Stomach (tissue), 4 donors: ENCODE measurements around the gene HEXD.

Experiments
- EP300 ChIP-seq: sonication (generic); formaldehyde crosslinking; IDR thresholded peaks from one replicate; pipeline ENCODE4 v1.6.1; 2017; ENCODE audit warnings: antibody characterized with exemption
- POLR2A ChIP-seq, 4 donors: fragments of 450-650 bp; IDR thresholded peaks; one replicate each; pipeline ENCODE4 v1.6.1; 2016; ENCODE audit warnings: antibody characterized with exemption in 4 of 4, control low read depth in 2 of 4, mild to moderate bottlenecking in 1 of 4, moderate library complexity in 1 of 4
- TF ChIP-seq, protein P1 (sequence below), 7 experiments: fragments of 450-650 bp in 4 of 7; fragments of 200-600 bp in 3 of 7; sonication (generic) in 3 of 7; IDR thresholded peaks; one replicate each; pipeline ENCODE4 v1.5.1; 2016 to 2019; ENCODE audit warnings: antibody characterized with exemption in 7 of 7, control low read depth in 2 of 7, mild to moderate bottlenecking in 1 of 7

DNA sequence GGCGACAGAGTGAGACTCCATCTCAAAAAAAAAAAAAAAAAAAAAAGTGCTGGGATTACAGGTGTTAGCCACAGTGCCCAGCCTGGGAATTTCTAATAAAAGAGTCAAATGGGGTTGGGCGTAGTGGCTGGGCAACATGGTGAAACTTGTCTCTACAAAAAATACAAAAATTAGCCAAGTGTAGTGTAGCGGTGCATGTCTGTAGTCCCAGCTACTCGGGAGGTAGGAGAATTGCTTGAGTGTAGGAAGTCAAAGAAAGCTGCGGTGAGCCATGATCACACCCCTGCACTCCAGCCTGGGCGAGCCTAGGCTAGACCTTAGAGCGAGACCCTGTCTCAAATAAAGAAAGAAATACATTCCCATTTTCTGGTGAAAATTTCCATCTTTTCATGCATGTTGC, 48.9 kb upstream of the HEXD start:
- TF ChIP-seq, protein P1, sequence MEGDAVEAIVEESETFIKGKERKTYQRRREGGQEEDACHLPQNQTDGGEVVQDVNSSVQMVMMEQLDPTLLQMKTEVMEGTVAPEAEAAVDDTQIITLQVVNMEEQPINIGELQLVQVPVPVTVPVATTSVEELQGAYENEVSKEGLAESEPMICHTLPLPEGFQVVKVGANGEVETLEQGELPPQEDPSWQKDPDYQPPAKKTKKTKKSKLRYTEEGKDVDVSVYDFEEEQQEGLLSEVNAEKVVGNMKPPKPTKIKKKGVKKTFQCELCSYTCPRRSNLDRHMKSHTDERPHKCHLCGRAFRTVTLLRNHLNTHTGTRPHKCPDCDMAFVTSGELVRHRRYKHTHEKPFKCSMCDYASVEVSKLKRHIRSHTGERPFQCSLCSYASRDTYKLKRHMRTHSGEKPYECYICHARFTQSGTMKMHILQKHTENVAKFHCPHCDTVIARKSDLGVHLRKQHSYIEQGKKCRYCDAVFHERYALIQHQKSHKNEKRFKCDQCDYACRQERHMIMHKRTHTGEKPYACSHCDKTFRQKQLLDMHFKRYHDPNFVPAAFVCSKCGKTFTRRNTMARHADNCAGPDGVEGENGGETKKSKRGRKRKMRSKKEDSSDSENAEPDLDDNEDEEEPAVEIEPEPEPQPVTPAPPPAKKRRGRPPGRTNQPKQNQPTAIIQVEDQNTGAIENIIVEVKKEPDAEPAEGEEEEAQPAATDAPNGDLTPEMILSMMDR (IDR thresholded peaks at IDR 0.05), result no peak
- TF ChIP-seq EP300, result no peak
- no peak for TF ChIP-seq POLR2A (IDR thresholded peaks at IDR 0.05)
